ENCODE results near the gene PAQR4.

- TF ChIP-seq CTCF (IDR thresholded peaks at IDR 0.05), result no peak
- no peak for TF ChIP-seq E2F6 (IDR thresholded peaks at IDR 0.05; ENCODE audit: borderline replicate concordance, low read depth)
- no peak for TF ChIP-seq SMC3 (IDR thresholded peaks at IDR 0.05)
Measured at GRCh38 chr16:2933136-2933535, 36.0 kb upstream of the PAQR4 start.
